Anterior cingulate cortex (tissue), 58 donors: Measurements from ENCODE around the gene NFE2L3.
"Not testable (repeated sequence)": the region's sequence is repeated elsewhere in the genome, so short reads cannot be mapped to it uniquely, and the experiment has no call there.

ENCODE experiments used
- DNase-seq, 58 donors: peaks; one replicate each; lab custom pipeline; 2025; lab: John Stamatoyannopoulos, UW

NFE2L3 gene

GRCh38 chr7:26184281-26185101, 32.5 kb downstream of the NFE2L3 start:
- not testable (repeated sequence) for DNase-seq

GRCh38 chr7:26185131-26185843, 33.3 kb downstream of the NFE2L3 start:
- no peak for DNase-seq

GRCh38 chr7:26185844-26186180, 33.8 kb downstream of the NFE2L3 start:
- no peak for DNase-seq

- DNase-seq = no peak
Measured at GRCh38 chr7:26186364-26187311, 34.6 kb downstream of the NFE2L3 start.

GRCh38 chr7:26187380-26188205, 35.6 kb downstream of the NFE2L3 start:
- DNase-seq = no peak

GRCh38 chr7:26188206-26188956, 36.4 kb downstream of the NFE2L3 start:
- no peak for DNase-seq

- no peak for DNase-seq
Measured at GRCh38 chr7:26188957-26189541, 37.1 kb downstream of the NFE2L3 start.

- DNase-seq = no peak
Measured at GRCh38 chr7:26189697-26190096, 37.7 kb downstream of the NFE2L3 start.

GRCh38 chr7:26190417-26190869, 38.4 kb downstream of the NFE2L3 start:
- DNase-seq = no peak

- no peak for DNase-seq
Measured at GRCh38 chr7:26191233-26191973, 39.4 kb downstream of the NFE2L3 start.

GRCh38 chr7:26191974-26192479, 40.0 kb downstream of the NFE2L3 start:
- no peak for DNase-seq

GRCh38 chr7:26192485-26193087, 40.6 kb downstream of the NFE2L3 start:
- no peak for DNase-seq

GRCh38 chr7:26193432-26194207, 41.6 kb downstream of the NFE2L3 start:
- DNase-seq = no peak

- DNase-seq = not testable (repeated sequence)
Measured at GRCh38 chr7:26194764-26195163, 42.8 kb downstream of the NFE2L3 start.

- no peak for DNase-seq
Measured at GRCh38 chr7:26195182-26195581, 43.2 kb downstream of the NFE2L3 start.

GRCh38 chr7:26195867-26196657, 44.1 kb downstream of the NFE2L3 start:
- DNase-seq = no peak
